DND-41 (cell line): ENCODE measurements around the gene ARPC3.
"Not testable (repeated sequence)": the region's sequence is repeated elsewhere in the genome, so short reads cannot be mapped to it uniquely, and the experiment has no call there.

Experiments
- ATAC-seq: fragments of 200-7000 bp; cut with Tn5 transposase; 3 replicates; pipeline ENCODE4 v1.9.1; 2021; ENCODE audit warnings: low read depth; ENCODE audit not compliant: insufficient read depth
- DNase-seq: peaks from one replicate; pipeline ENCODE4 v3.0.0-alpha.2; 2020
- H2AFZ ChIP-seq: 2 replicates; pipeline ENCODE4 v1.6.0; 2012; ENCODE audit warnings: low read depth, low read length
- H3K27ac ChIP-seq: 2 replicates; pipeline ENCODE4 v1.5.1; 2012; ENCODE audit warnings: low read length, inconsistent platforms
- H3K27me3 ChIP-seq: fragments of 200-600 bp; sonication (generic); 2 replicates; pipeline ENCODE4 v1.6.0; 2012; ENCODE audit warnings: low read length, mild to moderate bottlenecking, inconsistent platforms; ENCODE audit not compliant: insufficient read depth, poor library complexity
- H3K36me3 ChIP-seq: 2 replicates; pipeline ENCODE4 v1.5.1; 2012; ENCODE audit warnings: low read length, inconsistent platforms; ENCODE audit not compliant: insufficient read depth
- H3K4me1 ChIP-seq: 2 replicates; pipeline ENCODE4 v1.5.1; 2012; ENCODE audit warnings: mild to moderate bottlenecking, low read length; ENCODE audit not compliant: insufficient read depth
- H3K4me2 ChIP-seq: 2 replicates; pipeline ENCODE4 v1.6.0; 2012; ENCODE audit warnings: mild to moderate bottlenecking, moderate library complexity, low read length, inconsistent platforms; ENCODE audit not compliant: insufficient read depth
- H3K4me3 ChIP-seq, 2 experiments: fragments of 200-600 bp in 1 of 2; shearing (Covaris generic) in 1 of 2; 2 replicates each; pipeline ENCODE4 v1.5.1; 2012 to 2016; ENCODE audit warnings: inconsistent platforms in 2 of 2, low read length in 2 of 2, mild to moderate bottlenecking in 2 of 2, low read depth in 1 of 2, moderate library complexity in 1 of 2
- H3K79me2 ChIP-seq: 2 replicates; pipeline ENCODE4 v1.6.0; 2012; ENCODE audit warnings: low read length, inconsistent platforms; ENCODE audit not compliant: insufficient read depth
- H3K9ac ChIP-seq: 2 replicates; pipeline ENCODE4 v1.6.0; 2012; ENCODE audit warnings: low read depth, mild to moderate bottlenecking, inconsistent platforms, low read length, moderate library complexity
- H3K9me3 ChIP-seq: 2 replicates; pipeline ENCODE4 v1.5.1; 2012; ENCODE audit warnings: low read length, moderate library complexity, mild to moderate bottlenecking, inconsistent platforms; ENCODE audit not compliant: insufficient read depth, severe bottlenecking
- H4K20me1 ChIP-seq: 2 replicates; pipeline ENCODE4 v1.6.0; 2012; ENCODE audit warnings: low read length; ENCODE audit not compliant: insufficient read depth
- CTCF ChIP-seq: IDR thresholded peaks from 2 replicates; pipeline ENCODE4 v1.5.1; 2012; ENCODE audit warnings: borderline replicate concordance, low read length, moderate library complexity, mild to moderate bottlenecking; ENCODE audit not compliant: poor library complexity, severe bottlenecking; ENCODE audit errors: extremely low read depth
- EZH2 ChIP-seq: IDR thresholded peaks from 3 replicates; pipeline ENCODE4 v1.6.1; 2012; ENCODE audit warnings: borderline replicate concordance, low read depth, mild to moderate bottlenecking, moderate library complexity, low read length, inconsistent platforms; ENCODE audit not compliant: severe bottlenecking

Gene ARPC3

DNA sequence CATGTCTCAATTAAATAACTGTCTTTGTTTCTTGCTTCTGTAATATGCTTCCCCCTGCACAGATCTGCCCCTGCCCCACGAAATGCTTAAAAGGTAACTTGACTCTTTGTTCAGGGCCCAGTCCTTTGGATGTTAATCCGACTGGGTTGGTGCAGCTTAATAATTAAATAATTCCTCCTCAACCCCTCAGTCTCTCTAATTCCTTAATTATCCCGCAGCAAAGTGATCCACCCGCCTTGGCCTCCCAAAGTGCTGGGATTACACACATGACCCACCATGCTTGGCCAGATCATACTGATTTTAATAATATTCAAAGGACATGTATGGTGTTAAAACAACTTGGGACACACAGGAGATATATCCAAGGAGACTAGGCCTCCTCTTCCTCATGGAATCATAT is 28.4 kb downstream of the ARPC3 start:
- H3K79me2 ChIP-seq = no peaks in the 10 kb centered on the region
- TF ChIP-seq CTCF (no peak), EZH2 (no peak)
- H3K4me3 ChIP-seq = no peak overlapping the region
- H2AFZ ChIP-seq = no peak overlapping the region
- H3K27ac ChIP-seq = no peak overlapping the region
- ATAC-seq (no peak), DNase-seq (no peak)
- no peaks in the 10 kb centered on the region for H3K27me3 ChIP-seq
- no peaks in the 10 kb centered on the region for H4K20me1 ChIP-seq
- no peaks in the 10 kb centered on the region for H3K36me3 ChIP-seq
- H3K9ac ChIP-seq = no peak overlapping the region
- H3K4me2 ChIP-seq = no peak overlapping the region
- H3K9me3 ChIP-seq = no peaks in the 10 kb centered on the region
- no peaks in the 10 kb centered on the region for H3K4me1 ChIP-seq

DNA sequence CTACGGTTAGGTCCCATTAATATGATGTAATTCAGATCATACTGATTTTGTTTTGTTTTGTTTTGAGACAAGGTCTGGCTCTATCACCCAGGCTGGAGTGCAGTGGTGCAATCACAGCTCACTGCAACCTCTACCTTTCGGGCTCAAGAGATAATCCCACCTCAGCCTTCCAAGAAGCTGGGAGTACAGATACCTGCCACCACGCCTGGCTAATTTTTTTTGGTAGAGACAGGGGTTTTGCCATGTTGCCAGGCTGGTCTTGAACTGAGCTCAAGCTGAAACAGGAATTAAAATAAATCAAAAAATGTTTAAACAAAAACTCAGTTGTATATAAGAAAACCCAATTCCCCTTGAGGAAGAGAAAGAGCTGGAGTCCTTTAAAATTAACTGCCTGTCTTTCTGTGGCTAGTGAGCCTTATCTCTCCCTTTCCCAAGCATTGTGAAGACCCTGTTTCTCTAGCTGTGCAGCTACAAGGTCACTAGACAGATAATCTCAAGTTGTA is 28.9 kb downstream of the ARPC3 start:
- Histone ChIP-seq H3K27ac (no peak overlapping the region), H3K4me3 (no peak overlapping the region), H3K4me1 (no peaks in the 10 kb centered on the region), H3K79me2 (no peaks in the 10 kb centered on the region), H2AFZ (no peak overlapping the region), H3K9me3 (no peaks in the 10 kb centered on the region), H3K9ac (no peak overlapping the region), H3K4me2 (no peak overlapping the region), H4K20me1 (no peaks in the 10 kb centered on the region), H3K36me3 (no peaks in the 10 kb centered on the region), H3K27me3 (no peaks in the 10 kb centered on the region)
- DNase-seq (no peak), ATAC-seq (no peak)
- no peak for TF ChIP-seq EZH2
- TF ChIP-seq CTCF = no peak

GRCh38 chr12:110420644-110421043 is 29.5 kb downstream of the ARPC3 start:
- H3K9ac ChIP-seq, ATAC-seq, H3K4me3 ChIP-seq, H3K79me2 ChIP-seq, H4K20me1 ChIP-seq, H3K36me3 ChIP-seq, H3K27me3 ChIP-seq, DNase-seq, H2AFZ ChIP-seq, H3K4me1 ChIP-seq, H3K9me3 ChIP-seq, H3K27ac ChIP-seq, H3K4me2 ChIP-seq: not testable (repeated sequence)

- not testable (repeated sequence) for ATAC-seq, H3K79me2 ChIP-seq, H3K4me2 ChIP-seq, H3K27ac ChIP-seq, DNase-seq, H3K4me1 ChIP-seq, H3K36me3 ChIP-seq, H2AFZ ChIP-seq, H4K20me1 ChIP-seq, H3K4me3 ChIP-seq, H3K9me3 ChIP-seq, H3K27me3 ChIP-seq, H3K9ac ChIP-seq
These were observed 33.0 kb downstream of the ARPC3 start for GRCh38 chr12:110417113-110417512.

GRCh38 chr12:110410086-110410485 is 40.1 kb downstream of the ARPC3 start:
- not testable (repeated sequence) for ATAC-seq, H4K20me1 ChIP-seq, H3K4me2 ChIP-seq, H3K36me3 ChIP-seq, H3K4me1 ChIP-seq, H3K27ac ChIP-seq, H3K4me3 ChIP-seq, H3K79me2 ChIP-seq, DNase-seq, H3K9ac ChIP-seq, H3K9me3 ChIP-seq, H3K27me3 ChIP-seq, H2AFZ ChIP-seq

- not testable (repeated sequence) for H3K4me2 ChIP-seq, H4K20me1 ChIP-seq, DNase-seq, H3K27me3 ChIP-seq, H3K9ac ChIP-seq, H3K9me3 ChIP-seq, H3K4me3 ChIP-seq, H3K27ac ChIP-seq, ATAC-seq
- H3K4me1 ChIP-seq = peaks cover 34% of the 10 kb centered on the region
- peak overlapping the region; percentile 100; the same call in 1 of the 2 replicates for H2AFZ ChIP-seq
- peaks cover 14% of the 10 kb centered on the region for H3K36me3 ChIP-seq
- peaks cover 34% of the 10 kb centered on the region for H3K79me2 ChIP-seq
These were observed 44.9 kb downstream of the ARPC3 start for GRCh38 chr12:110405126-110405662.
